DND-41 (cell line): ENCODE results near the gene GPR75.
"Not testable (repeated sequence)": the region's sequence is repeated elsewhere in the genome, so short reads cannot be mapped to it uniquely, and the experiment has no call there.

ENCODE experiments used
- ATAC-seq: fragments of 200-7000 bp; cut with Tn5 transposase; 3 replicates; pipeline ENCODE4 v1.9.1; 2021; ENCODE audit warnings: low read depth; ENCODE audit not compliant: insufficient read depth
- DNase-seq: peaks from one replicate; pipeline ENCODE4 v3.0.0-alpha.2; 2020
- H2AFZ ChIP-seq: 2 replicates; pipeline ENCODE4 v1.6.0; 2012; ENCODE audit warnings: low read depth, low read length
- H3K27ac ChIP-seq: 2 replicates; pipeline ENCODE4 v1.5.1; 2012; ENCODE audit warnings: low read length, inconsistent platforms
- H3K27me3 ChIP-seq: fragments of 200-600 bp; sonication (generic); 2 replicates; pipeline ENCODE4 v1.6.0; 2012; ENCODE audit warnings: low read length, mild to moderate bottlenecking, inconsistent platforms; ENCODE audit not compliant: insufficient read depth, poor library complexity
- H3K36me3 ChIP-seq: 2 replicates; pipeline ENCODE4 v1.5.1; 2012; ENCODE audit warnings: low read length, inconsistent platforms; ENCODE audit not compliant: insufficient read depth
- H3K4me1 ChIP-seq: 2 replicates; pipeline ENCODE4 v1.5.1; 2012; ENCODE audit warnings: mild to moderate bottlenecking, low read length; ENCODE audit not compliant: insufficient read depth
- H3K4me2 ChIP-seq: 2 replicates; pipeline ENCODE4 v1.6.0; 2012; ENCODE audit warnings: mild to moderate bottlenecking, moderate library complexity, low read length, inconsistent platforms; ENCODE audit not compliant: insufficient read depth
- H3K4me3 ChIP-seq, 2 experiments: fragments of 200-600 bp in 1 of 2; shearing (Covaris generic) in 1 of 2; 2 replicates each; pipeline ENCODE4 v1.5.1; 2012 to 2016; ENCODE audit warnings: inconsistent platforms in 2 of 2, low read length in 2 of 2, mild to moderate bottlenecking in 2 of 2, low read depth in 1 of 2, moderate library complexity in 1 of 2
- H3K79me2 ChIP-seq: 2 replicates; pipeline ENCODE4 v1.6.0; 2012; ENCODE audit warnings: low read length, inconsistent platforms; ENCODE audit not compliant: insufficient read depth
- H3K9ac ChIP-seq: 2 replicates; pipeline ENCODE4 v1.6.0; 2012; ENCODE audit warnings: low read depth, mild to moderate bottlenecking, inconsistent platforms, low read length, moderate library complexity
- H3K9me3 ChIP-seq: 2 replicates; pipeline ENCODE4 v1.5.1; 2012; ENCODE audit warnings: low read length, moderate library complexity, mild to moderate bottlenecking, inconsistent platforms; ENCODE audit not compliant: insufficient read depth, severe bottlenecking
- H4K20me1 ChIP-seq: 2 replicates; pipeline ENCODE4 v1.6.0; 2012; ENCODE audit warnings: low read length; ENCODE audit not compliant: insufficient read depth
- CTCF ChIP-seq: IDR thresholded peaks from 2 replicates; pipeline ENCODE4 v1.5.1; 2012; ENCODE audit warnings: borderline replicate concordance, low read length, moderate library complexity, mild to moderate bottlenecking; ENCODE audit not compliant: poor library complexity, severe bottlenecking; ENCODE audit errors: extremely low read depth
- EZH2 ChIP-seq: IDR thresholded peaks from 3 replicates; pipeline ENCODE4 v1.6.1; 2012; ENCODE audit warnings: borderline replicate concordance, low read depth, mild to moderate bottlenecking, moderate library complexity, low read length, inconsistent platforms; ENCODE audit not compliant: severe bottlenecking

Gene GPR75

GRCh38 chr2:53856272-53856671 lies 3.5 kb downstream of the GPR75 start:
- Histone ChIP-seq H3K9ac (no peak overlapping the region), H3K9me3 (no peaks in the 10 kb centered on the region)

GRCh38 chr2:53854678-53855077 lies 5.1 kb downstream of the GPR75 start:
- Histone ChIP-seq H3K27me3 (no peaks in the 10 kb centered on the region), H3K4me1 (no peaks in the 10 kb centered on the region), H3K79me2 (no peaks in the 10 kb centered on the region), H3K27ac (no peak overlapping the region), H3K9me3 (no peaks in the 10 kb centered on the region), H4K20me1 (0 out of 2 replicates have a peak, but pooled peaks cover 7% of the 10 kb centered on the region), H2AFZ (no peak overlapping the region), H3K4me3 (no peak overlapping the region), H3K36me3 (peaks cover 30% of the 10 kb centered on the region), H3K4me2 (no peak overlapping the region), H3K9ac (no peak overlapping the region)
- TF ChIP-seq CTCF (no peak), EZH2 (no peak)
- DNase-seq (no peak), ATAC-seq (no peak)

More at GRCh38 chr2:53856272-53856671, 3.5 kb downstream of the GPR75 start:
- Histone ChIP-seq H3K4me3 (no peak overlapping the region), H4K20me1 (0 out of 2 replicates have a peak, but pooled peaks cover 7% of the 10 kb centered on the region), H3K4me1 (no peaks in the 10 kb centered on the region), H2AFZ (no peak overlapping the region), H3K27ac (no peak overlapping the region), H3K27me3 (no peaks in the 10 kb centered on the region), H3K36me3 (peaks cover 32% of the 10 kb centered on the region), H3K79me2 (no peaks in the 10 kb centered on the region), H3K4me2 (no peak overlapping the region)
- DNase-seq = no peak
- no peak for ATAC-seq
- TF ChIP-seq EZH2 (no peak), CTCF (no peak)

- no peak overlapping the region for H3K9ac ChIP-seq
- DNase-seq = no peak
Observed at GRCh38 chr2:53852532-53852931, 7.2 kb downstream of the GPR75 start.

GRCh38 chr2:53851052-53851757 lies 8.6 kb downstream of the GPR75 start:
- peaks cover 28% of the 10 kb centered on the region for H3K36me3 ChIP-seq
- H3K4me3 ChIP-seq, H3K4me1 ChIP-seq, H3K9ac ChIP-seq, DNase-seq, ATAC-seq, H3K27me3 ChIP-seq, H3K79me2 ChIP-seq, H3K9me3 ChIP-seq, H3K4me2 ChIP-seq, H3K27ac ChIP-seq, H2AFZ ChIP-seq, H4K20me1 ChIP-seq: not testable (repeated sequence)

More at GRCh38 chr2:53852532-53852931, 7.2 kb downstream of the GPR75 start:
- Histone ChIP-seq H4K20me1 (0 out of 2 replicates have a peak, but pooled peaks cover 7% of the 10 kb centered on the region), H2AFZ (no peak overlapping the region), H3K27me3 (no peaks in the 10 kb centered on the region), H3K9me3 (no peaks in the 10 kb centered on the region), H3K4me1 (no peaks in the 10 kb centered on the region), H3K79me2 (no peaks in the 10 kb centered on the region), H3K36me3 (peaks cover 30% of the 10 kb centered on the region), H3K4me3 (no peak overlapping the region), H3K4me2 (no peak overlapping the region), H3K27ac (no peak overlapping the region)
- ATAC-seq = no peak
- TF ChIP-seq EZH2 = no peak
- no peak for TF ChIP-seq CTCF
